HepG2 (cell line): ENCODE results near the gene ATP5F1A. TPM values are rescaled to one million over a fixed set of nuclear protein-coding genes. Genes with fewer than 3 reads are reported as not detected.

ENCODE experiments used
- ATAC-seq: fragments of 200-7000 bp; cut with Tn5 transposase; 3 replicates; pipeline ENCODE4 v1.9.1; 2020; ENCODE audit warnings: mild to moderate bottlenecking, moderate library complexity
- BruUV-seq: library from RNA; stranded (reverse); fragments of 400-500 nt; replicated peaks from 2 replicates; lab custom pipeline; 2021; lab: Mats Ljungman, UMichigan
- CTCF ChIA-PET: fragments of 300-600 bp; formaldehyde crosslinking; extraction: SDS; loops from one replicate; lab custom pipeline; 2021; ENCODE audit warnings: low total read pairs, inconsistent platforms, low intra/inter-chr PET ratio; lab: Yijun Ruan, JAX
- POLR2A ChIA-PET: fragments of 350-600 bp; sonication (Branson Sonifier 250); formaldehyde crosslinking; loops from one replicate; lab custom pipeline; 2020; ENCODE audit warnings: antibody characterized with exemption, inconsistent platforms; lab: Yijun Ruan, JAX
- DNase-seq: peaks from one replicate; pipeline ENCODE4 v3.0.0-alpha.2; 2015; ENCODE audit warnings: low spot score
- FAIRE-seq: peaks from 3 replicates; lab custom pipeline; 2011; peaks lifted over from hg19 to GRCh38; lab: Jason Lieb, UNC
- H2AFZ ChIP-seq: one replicate; pipeline ENCODE4 v1.6.1; 2011; ENCODE audit warnings: low read length, inconsistent platforms
- H3K27ac ChIP-seq: fragments of 300-600 bp; 3 replicates; pipeline ENCODE4 v1.8.0; 2011; ENCODE audit warnings: mixed run types, mild to moderate bottlenecking, mixed read lengths, low read length, inconsistent platforms; ENCODE audit not compliant: insufficient read depth; ENCODE audit errors: extremely low read length
- H3K27me3 ChIP-seq, 2 experiments: fragments of 200-600 bp in 1 of 2; 2 replicates in 1 of 2; 3 replicates in 1 of 2; pipeline versions ENCODE4 v1.6.0 to v1.8.0; 2011; ENCODE audit warnings: low read length in 2 of 2, mild to moderate bottlenecking in 2 of 2, moderate library complexity in 2 of 2, inconsistent platforms in 1 of 2; ENCODE audit not compliant: insufficient read depth in 2 of 2, control insufficient read depth in 1 of 2
- H3K36me3 ChIP-seq, 2 experiments: fragments of 200-600 bp in 1 of 2; replicated peaks in 1 of 2; 2 replicates in 1 of 2; 3 replicates in 1 of 2; pipeline versions ENCODE4 v1.5.1 to v1.8.0; 2011; ENCODE audit warnings: low read length in 2 of 2, inconsistent platforms in 1 of 2; ENCODE audit not compliant: insufficient read depth in 2 of 2, control insufficient read depth in 1 of 2
- H3K4me1 ChIP-seq: 2 replicates; pipeline ENCODE4 v1.5.1; 2012; ENCODE audit warnings: low read length, inconsistent platforms; ENCODE audit not compliant: insufficient read depth
- H3K4me2 ChIP-seq: 2 replicates; pipeline ENCODE4 v1.6.0; 2011; ENCODE audit warnings: low read depth, low read length, inconsistent platforms
- H3K4me3 ChIP-seq, 3 experiments: fragments of 200-600 bp in 1 of 3; sonication (generic), shearing (Covaris generic) in 1 of 3; replicated peaks in 1 of 3; 2 replicates each; pipeline ENCODE4 v1.5.1; 2011 to 2016; ENCODE audit warnings: low read length in 3 of 3, inconsistent platforms in 2 of 3, low read depth in 2 of 3, mild to moderate bottlenecking in 2 of 3, control low read depth in 1 of 3, mixed read lengths in 1 of 3; ENCODE audit not compliant: insufficient read depth in 1 of 3
- H3K79me2 ChIP-seq: one replicate; pipeline ENCODE4 v1.6.1; 2011; ENCODE audit warnings: low read length, inconsistent platforms; ENCODE audit not compliant: insufficient read depth
- H3K9ac ChIP-seq: 2 replicates; pipeline ENCODE4 v1.6.0; 2011; ENCODE audit warnings: mild to moderate bottlenecking, low read depth, low read length, inconsistent platforms; ENCODE audit not compliant: insufficient read depth
- H3K9me3 ChIP-seq: 2 replicates; pipeline ENCODE4 v1.5.1; 2012; ENCODE audit warnings: mild to moderate bottlenecking, low read length
- H4K20me1 ChIP-seq: 2 replicates; pipeline ENCODE4 v1.6.0; 2011; ENCODE audit warnings: inconsistent platforms, mild to moderate bottlenecking, low read length, moderate library complexity; ENCODE audit not compliant: insufficient read depth
- GTF2F1 ChIP-seq: fragments of 150-350 bp; IDR thresholded peaks from 2 replicates; pipeline ENCODE4 v1.6.1; 2014; ENCODE audit warnings: low read length
- RAD51 ChIP-seq: fragments of 450-650 bp; IDR thresholded peaks from 2 replicates; pipeline ENCODE4 v1.6.1; 2016; ENCODE audit warnings: borderline replicate concordance
- REPIN1 ChIP-seq: sonication (generic); formaldehyde crosslinking; IDR thresholded peaks from 2 replicates; pipeline ENCODE4 v1.8.0; 2022; ENCODE audit warnings: missing genetic modification reagents, low read depth, mild to moderate bottlenecking, borderline replicate concordance
- SMAD9 ChIP-seq: sonication (generic); formaldehyde crosslinking; IDR thresholded peaks from 2 replicates; pipeline ENCODE4 v1.5.1; 2020; ENCODE audit warnings: mild to moderate bottlenecking, missing genetic modification reagents
- SRSF1 ChIP-seq: fragments of 200-400 bp; formaldehyde crosslinking; optimal IDR thresholded peaks from 2 replicates; pipeline ENCODE3; 2017; ENCODE audit warnings: mild to moderate bottlenecking, low read depth, low read length, moderate library complexity
- ZNF143 ChIP-seq: sonication (generic); formaldehyde crosslinking; IDR thresholded peaks from 2 replicates; pipeline ENCODE4 v1.4.0; 2020; ENCODE audit warnings: missing genetic modification reagents
- WGBS: methylation state at CpG from one replicate; pipeline ENCODE4 v1.1.6; 2017; ENCODE audit warnings: low lambda C conversion rate; 5-methylcytosine and 5-hydroxymethylcytosine counted together
- in situ Hi-C: cut with HindIII; loops from 2 replicates; pipeline ENCODE4 v1.10.0; 2017; ENCODE audit warnings: low pct_unique_long_range_greater_than_20kb; ENCODE audit not compliant: extremely low pct_ligation_motif_present
- intact Hi-C: fragments of 100-400 bp; cut with micrococcal nuclease; formaldehyde crosslinking; loops from one replicate; pipeline ENCODE4 v1.10.0; 2022; ENCODE audit not compliant: unreplicated experiment
- polyA plus RNA-seq, 8 experiments: library from polyadenylated mRNA; depleted of rRNA in 3 of 8; stranded (reverse) in 7 of 8; unstranded in 1 of 8; fragments of >200 nt; fragmentation: Illumina TruSeq in 4 of 8; extraction: Trizol in 4 of 8; gene quantifications; 2 replicates each; pipeline versions ENCODE4 v1.2.1 to v1.2.3, GENCODE V29; 2011 to 2016; ENCODE audit warnings: low read depth in 4 of 8, missing spikeins in 1 of 8, mixed read lengths in 1 of 8; ENCODE audit not compliant: insufficient read depth in 1 of 8
- total RNA-seq, 5 experiments: library from RNA; depleted of rRNA; stranded (reverse); fragments of >200 nt; fragmentation: Illumina TruSeq; extraction: Trizol; gene quantifications; 2 replicates each; pipeline ENCODE4 v1.2.3, GENCODE V29; 2016; ENCODE audit warnings: low read depth in 1 of 5
- TF ChIP-seq, protein P1 (sequence below): sonication (generic); formaldehyde crosslinking; IDR thresholded peaks from 2 replicates; pipeline ENCODE4 v1.5.1; 2020; ENCODE audit warnings: missing genetic modification reagents, mild to moderate bottlenecking, borderline replicate concordance
- TF ChIP-seq, protein P2 (sequence below): IDR thresholded peaks from 2 replicates; pipeline ENCODE4 v1.6.1; 2012; ENCODE audit warnings: low read depth, low read length, improper control_type of control experiment
- TF ChIP-seq, protein P3 (sequence below): sonication (generic); formaldehyde crosslinking; IDR thresholded peaks from 2 replicates; pipeline ENCODE4 v1.9.0; 2022; ENCODE audit warnings: missing genetic modification reagents, mild to moderate bottlenecking, borderline replicate concordance

Gene ATP5F1A
- total and polyA plus RNA-seq, 2 of the 13 experiments (the other 11 are each of a cell fraction or from before 2014, with no cell fraction given): 459 to 922 TPM

DNA sequence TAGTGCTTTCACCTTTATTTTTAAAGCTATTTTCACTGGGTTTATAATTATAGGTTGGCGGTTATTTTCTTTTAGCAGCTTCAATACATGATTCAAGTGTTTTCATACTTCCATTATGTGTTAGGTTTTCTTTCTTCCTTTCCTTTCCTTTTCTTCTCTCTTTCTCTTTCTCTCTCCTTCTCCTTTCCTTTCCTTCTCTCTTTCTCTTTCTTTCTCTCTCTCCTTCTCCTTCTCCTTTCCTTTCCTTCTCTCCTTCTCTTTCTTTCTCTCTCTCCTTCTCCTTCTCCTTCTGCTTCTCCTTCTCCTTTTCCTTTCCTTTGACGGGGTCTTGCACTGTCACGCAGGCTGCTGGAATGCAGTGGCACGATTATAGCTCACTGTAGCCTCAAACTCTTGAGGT lies 42.1 kb upstream of the ATP5F1A start:
- TF ChIP-seq, protein P1, sequence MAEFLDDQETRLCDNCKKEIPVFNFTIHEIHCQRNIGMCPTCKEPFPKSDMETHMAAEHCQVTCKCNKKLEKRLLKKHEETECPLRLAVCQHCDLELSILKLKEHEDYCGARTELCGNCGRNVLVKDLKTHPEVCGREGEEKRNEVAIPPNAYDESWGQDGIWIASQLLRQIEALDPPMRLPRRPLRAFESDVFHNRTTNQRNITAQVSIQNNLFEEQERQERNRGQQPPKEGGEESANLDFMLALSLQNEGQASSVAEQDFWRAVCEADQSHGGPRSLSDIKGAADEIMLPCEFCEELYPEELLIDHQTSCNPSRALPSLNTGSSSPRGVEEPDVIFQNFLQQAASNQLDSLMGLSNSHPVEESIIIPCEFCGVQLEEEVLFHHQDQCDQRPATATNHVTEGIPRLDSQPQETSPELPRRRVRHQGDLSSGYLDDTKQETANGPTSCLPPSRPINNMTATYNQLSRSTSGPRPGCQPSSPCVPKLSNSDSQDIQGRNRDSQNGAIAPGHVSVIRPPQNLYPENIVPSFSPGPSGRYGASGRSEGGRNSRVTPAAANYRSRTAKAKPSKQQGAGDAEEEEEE (CRISPR knock-in tag): no peak
- TF ChIP-seq SRSF1 (no peak), GTF2F1 (no peak), REPIN1 (no peak), ZNF143 (CRISPR knock-in tag) (no peak), RAD51 (no peak), SMAD9 (CRISPR knock-in tag) (no peak)
- TF ChIP-seq, protein P2, sequence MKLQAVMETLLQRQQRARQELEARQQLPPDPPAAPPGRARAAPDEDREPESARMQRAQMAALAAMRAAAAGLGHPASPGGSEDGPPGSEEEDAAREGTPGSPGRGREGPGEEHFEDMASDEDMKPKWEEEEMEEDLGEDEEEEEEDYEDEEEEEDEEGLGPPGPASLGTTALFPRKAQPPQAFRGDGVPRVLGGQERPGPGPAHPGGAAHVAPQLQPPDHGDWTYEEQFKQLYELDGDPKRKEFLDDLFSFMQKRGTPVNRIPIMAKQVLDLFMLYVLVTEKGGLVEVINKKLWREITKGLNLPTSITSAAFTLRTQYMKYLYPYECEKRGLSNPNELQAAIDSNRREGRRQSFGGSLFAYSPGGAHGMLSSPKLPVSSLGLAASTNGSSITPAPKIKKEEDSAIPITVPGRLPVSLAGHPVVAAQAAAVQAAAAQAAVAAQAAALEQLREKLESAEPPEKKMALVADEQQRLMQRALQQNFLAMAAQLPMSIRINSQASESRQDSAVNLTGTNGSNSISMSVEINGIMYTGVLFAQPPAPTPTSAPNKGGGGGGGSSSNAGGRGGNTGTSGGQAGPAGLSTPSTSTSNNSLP: no peak
- TF ChIP-seq, protein P3, sequence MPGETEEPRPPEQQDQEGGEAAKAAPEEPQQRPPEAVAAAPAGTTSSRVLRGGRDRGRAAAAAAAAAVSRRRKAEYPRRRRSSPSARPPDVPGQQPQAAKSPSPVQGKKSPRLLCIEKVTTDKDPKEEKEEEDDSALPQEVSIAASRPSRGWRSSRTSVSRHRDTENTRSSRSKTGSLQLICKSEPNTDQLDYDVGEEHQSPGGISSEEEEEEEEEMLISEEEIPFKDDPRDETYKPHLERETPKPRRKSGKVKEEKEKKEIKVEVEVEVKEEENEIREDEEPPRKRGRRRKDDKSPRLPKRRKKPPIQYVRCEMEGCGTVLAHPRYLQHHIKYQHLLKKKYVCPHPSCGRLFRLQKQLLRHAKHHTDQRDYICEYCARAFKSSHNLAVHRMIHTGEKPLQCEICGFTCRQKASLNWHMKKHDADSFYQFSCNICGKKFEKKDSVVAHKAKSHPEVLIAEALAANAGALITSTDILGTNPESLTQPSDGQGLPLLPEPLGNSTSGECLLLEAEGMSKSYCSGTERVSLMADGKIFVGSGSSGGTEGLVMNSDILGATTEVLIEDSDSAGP (CRISPR knock-in tag): no peak
- TF ChIP-seq, all 625 proteins: peak for 0
- intact Hi-C loops: no loop called here
- in situ Hi-C loops: loop anchor here (10.0 to 25.0 kb wide), 2 partner anchors 347 to 515 kb away; partner anchors contain the start of gene LOXHD1
- FAIRE-seq: no peak
- Histone ChIP-seq H3K4me1 (no peaks in the 10 kb centered on the region), H3K4me2 (no peak overlapping the region), H3K9me3 (no peaks in the 10 kb centered on the region), H3K27me3 (no peaks in the 10 kb centered on the region), H3K27ac (no peak overlapping the region), H4K20me1 (no peaks in the 10 kb centered on the region), H3K9ac (no peak overlapping the region), H2AFZ (no peak overlapping the region), H3K79me2 (no peaks in the 10 kb centered on the region), H3K4me3 (no peak overlapping the region), H3K36me3 (no peaks in the 10 kb centered on the region)
- ChIA-PET CTCF (no interaction called here), POLR2A (no interaction called here)
- ATAC-seq: no peak
- BruUV-seq: no TSS peak
- WGBS: 89% methylated on average over 4 of the region's 4 CpGs
- no peak for DNase-seq
